Karpas-422 (cell line): ENCODE results near the gene BOC. TPM values are rescaled to one million over a fixed set of nuclear protein-coding genes. Genes with fewer than 3 reads are reported as not detected.

ENCODE experiments used
- DNase-seq: peaks from one replicate; pipeline ENCODE4 v3.0.0-alpha.2; 2015
- H2AFZ ChIP-seq: fragments of 200-600 bp; sonication (generic); 2 replicates; pipeline ENCODE4 v1.6.1; 2014; ENCODE audit warnings: antibody characterized with exemption, low read length, mixed read lengths
- H3K27ac ChIP-seq: fragments of 200-600 bp; sonication (generic); 2 replicates; pipeline ENCODE4 v1.5.1; 2014; ENCODE audit warnings: mild to moderate bottlenecking, low read length, moderate library complexity
- H3K27me3 ChIP-seq: fragments of 200-600 bp; sonication (generic); 2 replicates; pipeline ENCODE4 v1.6.1; 2014; ENCODE audit warnings: low read length, mixed read lengths
- H3K36me3 ChIP-seq: fragments of 200-600 bp; sonication (generic); 2 replicates; pipeline ENCODE4 v1.6.1; 2014; ENCODE audit warnings: low read length, mixed read lengths; ENCODE audit not compliant: insufficient read depth
- H3K4me1 ChIP-seq: fragments of 200-600 bp; sonication (generic); 2 replicates; pipeline ENCODE4 v1.6.1; 2014; ENCODE audit warnings: mild to moderate bottlenecking, low read length, mixed read lengths
- H3K4me2 ChIP-seq: fragments of 200-600 bp; sonication (generic); 2 replicates; pipeline ENCODE4 v1.6.1; 2014; ENCODE audit warnings: low read length, low read depth, mild to moderate bottlenecking; ENCODE audit not compliant: poor library complexity, severe bottlenecking
- H3K4me3 ChIP-seq: fragments of 200-600 bp; sonication (generic); 2 replicates; pipeline ENCODE4 v1.5.1; 2014; ENCODE audit warnings: mild to moderate bottlenecking, antibody characterized with exemption, low read length, mixed read lengths
- H3K79me2 ChIP-seq: fragments of 200-600 bp; sonication (generic); 2 replicates; pipeline ENCODE4 v1.6.1; 2014; ENCODE audit warnings: mild to moderate bottlenecking, low read length, mixed read lengths
- H3K9ac ChIP-seq: fragments of 200-600 bp; sonication (generic); 2 replicates; pipeline ENCODE4 v1.6.0; 2014; ENCODE audit warnings: low read length
- H3K9me2 ChIP-seq: fragments of 200-600 bp; sonication (generic), shearing (Covaris generic); replicated peaks from 2 replicates; pipeline ENCODE4 v1.6.0; 2014; ENCODE audit warnings: mild to moderate bottlenecking, low read length, moderate library complexity; ENCODE audit not compliant: insufficient read depth
- H3K9me3 ChIP-seq: fragments of 300-700, 200-600 bp; sonication (generic); 2 replicates; pipeline ENCODE4 v1.6.1; 2014; ENCODE audit warnings: low read length, mixed read lengths
- H4K20me1 ChIP-seq: fragments of 200-600 bp; sonication (generic); 2 replicates; pipeline ENCODE4 v1.6.1; 2014; ENCODE audit warnings: mild to moderate bottlenecking, antibody characterized with exemption, low read length, low read depth; ENCODE audit not compliant: insufficient read depth
- total RNA-seq: library from RNA; depleted of rRNA; stranded (reverse); fragments of >200 nt; shearing (Covaris generic); gene quantifications from 2 replicates; pipeline ENCODE4 v1.2.3, GENCODE V29; 2014; ENCODE audit warnings: low replicate concordance

Gene BOC
- total RNA-seq, 1 experiment from 2014 or later: 0.04 TPM

GRCh38 chr3:113262304-113262665 lies 50.9 kb downstream of the BOC start:
- Histone ChIP-seq H3K27ac (no peak overlapping the region), H4K20me1 (no peaks in the 10 kb centered on the region), H3K36me3 (no peaks in the 10 kb centered on the region), H2AFZ (no peak overlapping the region), H3K27me3 (no peaks in the 10 kb centered on the region), H3K9ac (no peak overlapping the region), H3K4me1 (no peaks in the 10 kb centered on the region; the same call in 1 of the 2 replicates), H3K9me2 (no peaks in the 10 kb centered on the region), H3K4me3 (no peak overlapping the region), H3K9me3 (no peaks in the 10 kb centered on the region), H3K4me2 (no peak overlapping the region), H3K79me2 (no peaks in the 10 kb centered on the region)
- DNase-seq: no peak

- no peaks in the 10 kb centered on the region for H3K9me3 ChIP-seq
- H3K27ac ChIP-seq: no peak overlapping the region
- H3K36me3 ChIP-seq: no peaks in the 10 kb centered on the region
- no peak overlapping the region for H2AFZ ChIP-seq
- no peaks in the 10 kb centered on the region; the same call in 1 of the 2 replicates for H3K4me1 ChIP-seq
- no peak overlapping the region for H3K4me3 ChIP-seq
- no peaks in the 10 kb centered on the region for H3K9me2 ChIP-seq
- H3K27me3 ChIP-seq: no peaks in the 10 kb centered on the region
- no peaks in the 10 kb centered on the region for H4K20me1 ChIP-seq
- no peak overlapping the region for H3K4me2 ChIP-seq
- DNase-seq: no peak
- H3K79me2 ChIP-seq: no peaks in the 10 kb centered on the region
- no peak overlapping the region for H3K9ac ChIP-seq
Observed at GRCh38 chr3:113263020-113263419, 51.7 kb downstream of the BOC start.

GRCh38 chr3:113263778-113264177 lies 52.4 kb downstream of the BOC start:
- H3K36me3 ChIP-seq: no peaks in the 10 kb centered on the region
- no peaks in the 10 kb centered on the region for H3K79me2 ChIP-seq
- H3K9me2 ChIP-seq: no peaks in the 10 kb centered on the region
- no peaks in the 10 kb centered on the region; the same call in 1 of the 2 replicates for H3K4me1 ChIP-seq
- H2AFZ ChIP-seq: no peak overlapping the region
- no peaks in the 10 kb centered on the region for H4K20me1 ChIP-seq
- H3K4me3 ChIP-seq: no peak overlapping the region
- no peaks in the 10 kb centered on the region for H3K9me3 ChIP-seq
- no peak for DNase-seq
- H3K27ac ChIP-seq: no peak overlapping the region
- no peak overlapping the region for H3K9ac ChIP-seq
- H3K27me3 ChIP-seq: no peaks in the 10 kb centered on the region
- H3K4me2 ChIP-seq: no peak overlapping the region

- Histone ChIP-seq H3K27ac (no peak overlapping the region), H3K9ac (no peak overlapping the region)
- no peak for DNase-seq
Observed at GRCh38 chr3:113264283-113265131, 53.1 kb downstream of the BOC start.

GRCh38 chr3:113265231-113265630 lies 53.9 kb downstream of the BOC start:
- H3K4me2 ChIP-seq: no peak overlapping the region
- H3K27ac ChIP-seq: no peak overlapping the region
- no peaks in the 10 kb centered on the region for H3K79me2 ChIP-seq
- no peaks in the 10 kb centered on the region for H4K20me1 ChIP-seq
- H3K9ac ChIP-seq: no peak overlapping the region
- no peaks in the 10 kb centered on the region; the same call in 1 of the 2 replicates for H3K4me1 ChIP-seq
- no peak overlapping the region for H2AFZ ChIP-seq
- H3K27me3 ChIP-seq: no peaks in the 10 kb centered on the region
- H3K9me3 ChIP-seq: no peaks in the 10 kb centered on the region
- no peaks in the 10 kb centered on the region for H3K9me2 ChIP-seq
- DNase-seq: no peak
- H3K4me3 ChIP-seq: no peak overlapping the region
- no peaks in the 10 kb centered on the region for H3K36me3 ChIP-seq

More at GRCh38 chr3:113264283-113265131, 53.1 kb downstream of the BOC start:
- Histone ChIP-seq H2AFZ (no peak overlapping the region), H3K79me2 (no peaks in the 10 kb centered on the region), H3K4me2 (no peak overlapping the region), H3K27me3 (no peaks in the 10 kb centered on the region), H3K9me2 (no peaks in the 10 kb centered on the region), H4K20me1 (no peaks in the 10 kb centered on the region), H3K9me3 (no peaks in the 10 kb centered on the region), H3K4me3 (no peak overlapping the region), H3K4me1 (no peaks in the 10 kb centered on the region; the same call in 1 of the 2 replicates), H3K36me3 (no peaks in the 10 kb centered on the region)

- H3K4me1 ChIP-seq: peaks cover 7% of the 10 kb centered on the region
- H3K36me3 ChIP-seq: no peaks in the 10 kb centered on the region
- no peak overlapping the region for H3K27ac ChIP-seq
- H4K20me1 ChIP-seq: no peaks in the 10 kb centered on the region
- no peaks in the 10 kb centered on the region for H3K9me3 ChIP-seq
- no peaks in the 10 kb centered on the region for H3K9me2 ChIP-seq
- H3K27me3 ChIP-seq: no peaks in the 10 kb centered on the region
- no peak overlapping the region for H3K4me2 ChIP-seq
- no peak for DNase-seq
- H2AFZ ChIP-seq: no peak overlapping the region
- H3K79me2 ChIP-seq: no peaks in the 10 kb centered on the region
- H3K9ac ChIP-seq: no peak overlapping the region
- H3K4me3 ChIP-seq: no peak overlapping the region
Observed at GRCh38 chr3:113266738-113267137, 55.4 kb downstream of the BOC start.

- no peak overlapping the region for H3K4me2 ChIP-seq
- no peak overlapping the region for H3K27ac ChIP-seq
- H4K20me1 ChIP-seq: no peaks in the 10 kb centered on the region
- no peak for DNase-seq
- no peaks in the 10 kb centered on the region for H3K27me3 ChIP-seq
- no peak overlapping the region for H3K9ac ChIP-seq
- no peaks in the 10 kb centered on the region for H3K9me3 ChIP-seq
- H2AFZ ChIP-seq: no peak overlapping the region
- peaks cover 22% of the 10 kb centered on the region for H3K4me1 ChIP-seq
- H3K36me3 ChIP-seq: no peaks in the 10 kb centered on the region
- H3K79me2 ChIP-seq: no peaks in the 10 kb centered on the region
- no peaks in the 10 kb centered on the region for H3K9me2 ChIP-seq
- H3K4me3 ChIP-seq: no peak overlapping the region
Observed at GRCh38 chr3:113268311-113268710, 57.0 kb downstream of the BOC start.

- Histone ChIP-seq H4K20me1 (no peaks in the 10 kb centered on the region), H2AFZ (no peak overlapping the region), H3K9ac (no peak overlapping the region), H3K4me1 (peaks cover 22% of the 10 kb centered on the region), H3K4me3 (no peak overlapping the region), H3K79me2 (no peaks in the 10 kb centered on the region), H3K36me3 (no peaks in the 10 kb centered on the region), H3K4me2 (no peak overlapping the region), H3K27ac (no peak overlapping the region), H3K9me3 (no peaks in the 10 kb centered on the region), H3K27me3 (no peaks in the 10 kb centered on the region), H3K9me2 (no peaks in the 10 kb centered on the region)
- no peak for DNase-seq
Observed at GRCh38 chr3:113268942-113269341, 57.6 kb downstream of the BOC start.
